ENCODE results near the gene ANKIB1.

DNA sequence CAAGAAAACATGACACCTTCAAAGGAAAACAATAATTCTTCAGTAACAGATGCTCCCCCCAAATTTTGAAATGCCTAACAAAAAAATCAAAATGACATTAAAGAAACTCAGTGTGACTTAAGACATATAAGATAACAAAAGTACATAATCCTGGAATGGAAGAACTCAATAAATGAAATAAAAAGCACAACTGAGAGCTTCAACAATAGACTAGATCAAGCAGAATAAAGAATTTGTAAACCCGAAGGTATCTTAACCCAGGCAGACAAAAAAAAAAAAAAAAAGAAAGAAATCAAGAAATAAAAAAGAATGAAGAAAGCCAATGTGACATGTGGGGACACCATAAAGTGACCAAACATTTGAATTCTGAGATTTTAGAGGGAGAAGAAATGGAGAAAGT, 39.1 kb upstream of the ANKIB1 start:
- TF ChIP-seq, protein P1, sequence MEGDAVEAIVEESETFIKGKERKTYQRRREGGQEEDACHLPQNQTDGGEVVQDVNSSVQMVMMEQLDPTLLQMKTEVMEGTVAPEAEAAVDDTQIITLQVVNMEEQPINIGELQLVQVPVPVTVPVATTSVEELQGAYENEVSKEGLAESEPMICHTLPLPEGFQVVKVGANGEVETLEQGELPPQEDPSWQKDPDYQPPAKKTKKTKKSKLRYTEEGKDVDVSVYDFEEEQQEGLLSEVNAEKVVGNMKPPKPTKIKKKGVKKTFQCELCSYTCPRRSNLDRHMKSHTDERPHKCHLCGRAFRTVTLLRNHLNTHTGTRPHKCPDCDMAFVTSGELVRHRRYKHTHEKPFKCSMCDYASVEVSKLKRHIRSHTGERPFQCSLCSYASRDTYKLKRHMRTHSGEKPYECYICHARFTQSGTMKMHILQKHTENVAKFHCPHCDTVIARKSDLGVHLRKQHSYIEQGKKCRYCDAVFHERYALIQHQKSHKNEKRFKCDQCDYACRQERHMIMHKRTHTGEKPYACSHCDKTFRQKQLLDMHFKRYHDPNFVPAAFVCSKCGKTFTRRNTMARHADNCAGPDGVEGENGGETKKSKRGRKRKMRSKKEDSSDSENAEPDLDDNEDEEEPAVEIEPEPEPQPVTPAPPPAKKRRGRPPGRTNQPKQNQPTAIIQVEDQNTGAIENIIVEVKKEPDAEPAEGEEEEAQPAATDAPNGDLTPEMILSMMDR (IDR thresholded peaks at IDR 0.05 in 8 of 11, conservative IDR thresholded peaks at IDR 0.05 in 3 of 11): no peak
- TF ChIP-seq POLR2A (IDR thresholded peaks at IDR 0.05): no peak
